ENCODE results near the gene RNPEPL1.

The RNPEPL1 gene

DNA sequence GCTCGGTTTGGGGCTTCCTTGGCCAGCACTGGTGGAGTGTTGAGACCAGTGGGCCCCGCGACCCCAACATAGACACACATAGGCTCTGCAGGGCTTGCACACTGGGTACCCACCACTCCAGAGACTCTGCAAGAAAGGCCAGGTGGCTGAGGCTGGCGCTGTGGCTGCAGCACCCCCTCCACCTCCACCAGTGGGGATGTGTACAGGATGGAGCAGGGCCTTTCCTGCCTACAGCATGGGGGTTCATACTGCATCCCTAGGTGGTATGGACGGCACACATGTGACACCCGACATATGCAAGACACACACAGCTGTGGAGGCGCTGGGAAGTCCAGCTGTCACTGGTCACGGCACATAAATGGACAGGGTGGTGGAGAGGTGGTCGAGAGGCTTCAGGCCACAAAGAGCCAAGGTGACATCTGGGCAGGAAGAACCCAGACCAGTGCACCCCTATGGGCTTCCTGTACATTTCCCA lies 1.3 kb downstream of the RNPEPL1 start:
- Histone ChIP-seq H3K4me1 (ENCODE audit: control insufficient read depth, insufficient read depth, low read length) (peaks cover 9% of the 10 kb centered on the region), H3K9ac (ENCODE audit: low read depth, low read length) (no peak overlapping the region), H3K27me3 (ENCODE audit: control insufficient read depth, insufficient read depth, low read length) (peaks cover 28% of the 10 kb centered on the region), H3K36me3 (ENCODE audit: control insufficient read depth, insufficient read depth, low read length) (no peaks in the 10 kb centered on the region), H3K4me3 (ENCODE audit: low read depth, low read length) (peak overlapping the region; percentile 46), H3K9me3 (ENCODE audit: control insufficient read depth, insufficient read depth, low read length) (no peaks in the 10 kb centered on the region)

DNA sequence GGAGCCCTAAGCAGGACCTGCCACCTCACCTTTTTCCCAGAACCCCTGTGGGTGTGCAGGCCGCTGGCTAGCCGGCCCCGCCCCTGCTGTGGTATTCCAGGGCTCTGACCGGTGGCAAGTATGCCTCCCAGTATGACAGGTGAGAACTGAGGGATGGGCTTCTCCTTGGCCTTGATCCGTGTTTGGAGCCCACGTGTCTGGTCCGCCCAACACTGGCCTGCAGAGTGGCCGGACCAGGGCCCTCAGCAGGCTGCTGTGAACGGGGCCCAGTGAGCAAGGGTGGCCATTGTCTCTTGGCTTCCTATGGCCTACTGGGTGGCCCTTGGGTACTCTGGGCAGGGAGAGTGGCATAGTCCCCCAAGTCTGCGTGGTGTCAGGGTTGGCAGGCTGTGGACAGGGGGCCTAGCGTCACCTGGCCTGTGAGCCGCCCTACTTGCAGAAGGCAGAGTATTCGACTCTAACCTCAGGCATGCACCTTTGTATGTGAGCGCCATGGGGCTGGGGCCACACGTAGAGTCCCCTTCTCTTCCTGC lies 1.8 kb downstream of the RNPEPL1 start:
- Histone ChIP-seq H3K4me3 (ENCODE audit: low read depth, low read length) (no peak overlapping the region), H3K9ac (ENCODE audit: low read depth, low read length) (no peak overlapping the region)

DNA sequence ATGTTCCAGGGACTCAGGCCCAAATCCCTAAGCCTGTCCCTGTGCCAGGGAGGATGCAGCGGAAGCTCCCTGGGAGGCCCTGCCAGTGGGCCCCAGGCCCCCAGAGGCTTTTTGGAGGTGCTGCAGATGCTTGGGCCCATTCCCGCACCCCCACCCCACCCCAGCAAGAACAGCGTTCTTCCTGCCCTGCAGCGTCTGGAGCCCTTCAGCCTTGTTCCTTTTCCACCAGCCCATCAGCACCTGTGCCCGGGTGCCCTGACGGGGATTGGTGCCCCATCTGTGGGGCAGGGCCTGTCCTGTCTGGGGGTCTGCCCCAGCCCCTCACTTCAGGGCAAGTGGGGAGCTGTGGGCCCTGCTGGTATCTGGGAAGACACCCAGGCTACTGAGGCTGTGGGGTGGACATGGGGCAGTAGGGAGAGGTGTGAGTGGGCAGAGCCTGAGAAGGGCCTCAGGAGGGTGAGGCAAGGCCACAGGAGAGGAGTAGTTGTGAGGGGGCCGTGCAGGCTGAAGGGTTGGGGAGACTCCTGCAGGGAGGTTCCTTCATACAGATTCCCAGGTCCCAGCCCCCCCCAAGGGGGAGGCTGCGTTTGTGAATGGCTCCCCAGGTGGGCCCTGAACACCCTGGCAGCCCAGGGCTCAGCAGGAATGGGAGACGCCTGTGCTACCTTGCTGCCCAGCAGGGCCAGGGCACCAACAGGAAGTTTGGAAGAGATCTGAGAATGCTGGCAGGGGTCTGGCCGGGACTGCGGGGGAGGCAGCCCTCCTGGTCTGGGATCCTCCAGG lies 2.4 kb downstream of the RNPEPL1 start:
- Histone ChIP-seq H3K4me3 (ENCODE audit: low read depth, low read length) (no peak overlapping the region), H3K36me3 (ENCODE audit: control insufficient read depth, insufficient read depth, low read length) (no peaks in the 10 kb centered on the region), H3K9me3 (ENCODE audit: control insufficient read depth, insufficient read depth, low read length) (no peaks in the 10 kb centered on the region), H3K27me3 (ENCODE audit: control insufficient read depth, insufficient read depth, low read length) (peaks cover 28% of the 10 kb centered on the region), H3K9ac (ENCODE audit: low read depth, low read length) (no peak overlapping the region), H3K4me1 (ENCODE audit: control insufficient read depth, insufficient read depth, low read length) (peaks cover 9% of the 10 kb centered on the region)

More for the DNA sequence above, 1.8 kb downstream of the RNPEPL1 start:
- Histone ChIP-seq H3K36me3 (ENCODE audit: control insufficient read depth, insufficient read depth, low read length) (no peaks in the 10 kb centered on the region), H3K27me3 (ENCODE audit: control insufficient read depth, insufficient read depth, low read length) (peaks cover 28% of the 10 kb centered on the region), H3K4me1 (ENCODE audit: control insufficient read depth, insufficient read depth, low read length) (peaks cover 9% of the 10 kb centered on the region), H3K9me3 (ENCODE audit: control insufficient read depth, insufficient read depth, low read length) (no peaks in the 10 kb centered on the region)

DNA sequence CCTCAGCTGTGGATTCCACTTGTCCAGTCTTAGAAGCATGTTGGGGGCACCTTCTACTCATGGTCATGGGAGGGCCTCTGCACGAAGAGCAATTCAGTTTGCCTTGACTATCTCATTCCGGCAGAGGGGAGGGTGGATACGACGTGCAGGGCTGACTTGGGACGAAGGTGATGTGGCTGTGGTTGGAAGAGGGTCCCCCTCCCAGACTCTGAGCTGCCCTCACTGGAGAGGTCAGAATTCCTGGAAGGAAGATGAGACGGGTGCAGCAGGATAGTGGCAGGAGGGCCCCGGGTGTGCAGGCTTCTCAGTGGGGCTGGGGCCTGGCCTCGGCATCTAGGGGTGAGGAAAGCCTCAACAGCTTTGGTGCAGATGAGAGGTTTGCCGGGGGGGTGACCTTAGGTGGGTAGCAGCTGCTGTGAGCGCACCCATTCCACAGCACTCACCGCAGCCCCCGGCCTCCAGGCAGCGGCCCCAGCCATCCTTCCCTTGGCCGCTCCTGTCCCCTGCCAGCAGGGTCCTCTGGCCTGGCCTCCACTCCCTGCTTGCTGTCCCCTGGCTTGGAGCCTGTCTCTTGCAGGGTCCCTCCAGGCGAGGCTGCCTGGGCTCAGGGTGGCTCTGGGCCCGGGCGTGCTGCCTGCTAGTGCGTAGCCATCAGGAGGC lies 3.2 kb downstream of the RNPEPL1 start:
- Histone ChIP-seq H3K9ac (ENCODE audit: low read depth, low read length) (no peak overlapping the region), H3K4me3 (ENCODE audit: low read depth, low read length) (no peak overlapping the region), H3K36me3 (ENCODE audit: control insufficient read depth, insufficient read depth, low read length) (no peaks in the 10 kb centered on the region), H3K27me3 (ENCODE audit: control insufficient read depth, insufficient read depth, low read length) (peaks cover 28% of the 10 kb centered on the region), H3K4me1 (ENCODE audit: control insufficient read depth, insufficient read depth, low read length) (peaks cover 6% of the 10 kb centered on the region), H3K9me3 (ENCODE audit: control insufficient read depth, insufficient read depth, low read length) (no peaks in the 10 kb centered on the region)

DNA sequence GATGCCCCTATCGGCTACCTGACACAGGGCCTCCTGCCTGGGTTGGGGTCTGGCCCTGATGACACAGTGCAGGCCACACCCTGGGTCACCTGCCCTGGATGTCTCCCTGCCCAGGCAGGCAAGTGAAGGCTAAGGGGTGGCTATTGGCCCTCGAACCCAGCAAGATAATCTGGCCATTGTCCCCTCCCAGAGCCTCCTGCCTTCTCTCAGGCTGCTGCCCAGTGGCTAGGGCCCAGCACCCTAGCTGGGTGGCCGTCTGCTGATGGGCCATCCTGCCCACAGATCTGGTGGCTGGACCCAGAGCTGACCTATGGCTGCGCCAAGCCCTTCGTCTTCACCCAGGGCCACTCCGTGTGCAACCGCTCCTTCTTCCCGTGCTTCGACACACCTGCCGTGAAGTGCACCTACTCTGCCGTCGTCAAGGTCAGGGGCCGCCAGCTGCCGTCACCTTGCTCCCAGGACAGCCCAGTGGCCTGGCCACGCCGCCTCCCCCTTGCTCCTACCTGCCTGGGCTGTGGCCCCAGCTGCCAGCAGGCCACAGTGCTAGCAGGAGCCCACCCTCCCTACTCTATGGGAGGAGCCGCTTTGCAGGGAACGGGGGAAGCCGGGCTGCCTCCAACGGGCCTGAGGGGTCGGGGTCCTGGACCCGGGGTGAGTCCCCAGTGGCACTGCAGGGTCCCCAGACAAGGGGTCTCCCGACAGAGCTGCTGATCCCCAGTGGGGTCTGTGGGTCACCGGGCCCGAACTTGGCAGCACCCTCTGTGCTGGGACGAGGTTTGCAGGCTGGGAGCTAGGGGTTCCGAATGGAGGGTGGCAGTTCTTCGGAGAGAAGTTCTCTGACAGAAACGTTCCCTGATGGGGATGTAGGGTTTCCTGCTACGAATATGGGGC lies 4.1 kb downstream of the RNPEPL1 start:
- Histone ChIP-seq H3K4me3 (ENCODE audit: low read depth, low read length) (no peak overlapping the region), H3K36me3 (ENCODE audit: control insufficient read depth, insufficient read depth, low read length) (no peaks in the 10 kb centered on the region), H3K9ac (ENCODE audit: low read depth, low read length) (no peak overlapping the region), H3K9me3 (ENCODE audit: control insufficient read depth, insufficient read depth, low read length) (no peaks in the 10 kb centered on the region), H3K27me3 (ENCODE audit: control insufficient read depth, insufficient read depth, low read length) (peaks cover 20% of the 10 kb centered on the region), H3K4me1 (ENCODE audit: control insufficient read depth, insufficient read depth, low read length) (peaks cover 3% of the 10 kb centered on the region)

DNA sequence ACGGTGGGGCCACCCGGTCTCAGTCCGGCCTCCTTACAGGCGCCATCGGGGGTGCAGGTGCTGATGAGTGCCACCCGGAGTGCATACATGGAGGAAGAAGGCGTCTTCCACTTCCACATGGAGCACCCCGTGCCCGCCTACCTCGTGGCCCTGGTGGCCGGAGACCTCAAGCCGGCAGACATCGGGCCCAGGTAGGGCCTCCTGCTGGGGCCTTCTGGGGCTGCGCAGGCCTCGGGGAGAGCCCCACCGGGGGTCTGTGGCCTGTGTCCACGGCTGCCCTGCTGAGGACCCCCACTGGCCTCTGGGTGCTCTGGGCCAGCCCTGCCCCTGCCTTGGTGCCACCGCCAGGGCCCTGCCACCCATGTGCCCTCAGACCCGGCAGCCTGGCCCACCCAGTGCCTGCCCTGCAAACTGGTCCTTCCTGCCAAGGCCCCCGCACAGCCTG lies 4.8 kb downstream of the RNPEPL1 start:
- peaks cover 14% of the 10 kb centered on the region for H3K27me3 ChIP-seq (ENCODE audit: control insufficient read depth, insufficient read depth, low read length)
- H3K36me3 ChIP-seq (ENCODE audit: control insufficient read depth, insufficient read depth, low read length): no peaks in the 10 kb centered on the region
- no peak overlapping the region for H3K4me3 ChIP-seq (ENCODE audit: low read depth, low read length)
- H3K9me3 ChIP-seq (ENCODE audit: control insufficient read depth, insufficient read depth, low read length): no peaks in the 10 kb centered on the region
- H3K9ac ChIP-seq (ENCODE audit: low read depth, low read length): no peak overlapping the region
- no peaks in the 10 kb centered on the region for H3K4me1 ChIP-seq (ENCODE audit: control insufficient read depth, insufficient read depth, low read length)

DNA sequence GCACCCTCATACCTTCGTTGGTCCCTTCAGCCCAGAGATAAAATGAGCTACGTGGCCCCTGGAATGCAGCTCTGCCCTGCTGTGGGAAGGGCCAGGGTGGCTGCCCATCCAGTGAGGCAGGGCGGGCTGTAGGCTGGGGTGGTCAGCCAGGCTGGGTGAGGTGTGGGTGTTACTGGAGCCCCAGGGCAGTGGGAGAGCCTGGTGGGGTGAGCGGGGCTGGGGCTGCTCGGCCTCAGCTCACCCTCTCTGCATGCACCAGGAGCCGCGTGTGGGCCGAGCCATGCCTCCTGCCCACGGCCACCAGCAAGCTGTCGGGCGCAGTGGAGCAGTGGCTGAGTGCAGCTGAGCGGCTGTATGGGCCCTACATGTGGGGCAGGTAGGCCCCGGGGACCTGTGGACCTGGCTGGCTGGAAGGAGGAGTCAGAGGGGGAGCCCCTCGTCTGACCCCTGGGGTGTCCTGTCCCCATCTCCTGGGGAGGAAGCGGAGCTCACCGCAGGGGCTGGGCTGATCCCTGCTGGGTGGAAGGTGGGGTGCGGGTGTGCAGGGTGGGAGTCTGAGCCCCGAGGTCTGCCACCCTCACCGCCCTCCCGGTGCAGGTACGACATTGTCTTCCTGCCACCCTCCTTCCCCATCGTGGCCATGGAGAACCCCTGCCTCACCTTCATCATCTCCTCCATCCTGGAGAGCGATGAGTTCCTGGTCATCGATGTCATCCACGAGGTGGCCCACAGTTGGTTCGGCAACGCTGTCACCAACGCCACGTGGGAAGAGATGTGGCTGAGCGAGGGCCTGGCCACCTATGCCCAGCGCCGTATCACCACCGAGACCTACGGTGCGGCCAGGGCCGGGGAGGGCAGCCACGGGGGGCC lies 5.5 kb downstream of the RNPEPL1 start:
- no peaks in the 10 kb centered on the region for H3K9me3 ChIP-seq (ENCODE audit: control insufficient read depth, insufficient read depth, low read length)
- no peak overlapping the region for H3K4me3 ChIP-seq (ENCODE audit: low read depth, low read length)
- H3K4me1 ChIP-seq (ENCODE audit: control insufficient read depth, insufficient read depth, low read length): no peaks in the 10 kb centered on the region
- H3K27me3 ChIP-seq (ENCODE audit: control insufficient read depth, insufficient read depth, low read length): peaks cover 14% of the 10 kb centered on the region
- H3K9ac ChIP-seq (ENCODE audit: low read depth, low read length): no peak overlapping the region
- no peaks in the 10 kb centered on the region for H3K36me3 ChIP-seq (ENCODE audit: control insufficient read depth, insufficient read depth, low read length)

DNA sequence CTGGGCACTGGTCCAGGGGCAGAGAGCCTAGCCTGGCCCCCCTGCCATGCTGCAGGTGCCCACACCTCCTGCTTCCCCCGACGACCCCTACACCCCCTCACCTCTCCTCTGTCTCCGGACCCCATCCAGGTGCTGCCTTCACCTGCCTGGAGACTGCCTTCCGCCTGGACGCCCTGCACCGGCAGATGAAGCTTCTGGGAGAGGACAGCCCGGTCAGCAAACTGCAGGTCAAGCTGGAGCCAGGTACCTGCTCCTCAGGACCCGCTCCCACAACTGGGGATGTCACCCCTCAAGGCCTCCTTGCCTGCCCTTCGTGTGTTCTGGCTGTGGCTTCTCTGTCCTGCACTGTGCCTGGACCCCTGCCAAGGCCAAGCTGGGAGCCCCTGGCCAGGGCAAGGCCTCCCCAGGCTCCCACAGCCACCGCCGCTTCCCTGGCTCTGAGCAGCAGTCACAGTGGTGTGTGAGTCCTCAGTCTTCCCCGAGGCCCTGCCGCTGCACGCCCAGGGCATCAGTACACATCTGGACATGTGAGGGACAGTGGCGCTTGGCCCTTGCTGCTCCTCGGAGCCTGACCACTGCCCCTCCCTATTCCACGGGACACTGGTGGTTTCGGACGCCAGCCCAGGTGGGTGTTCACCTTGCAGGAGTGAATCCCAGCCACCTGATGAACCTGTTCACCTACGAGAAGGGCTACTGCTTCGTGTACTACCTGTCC lies 6.3 kb downstream of the RNPEPL1 start:
- Histone ChIP-seq H3K9ac (ENCODE audit: low read depth, low read length) (no peak overlapping the region), H3K9me3 (ENCODE audit: control insufficient read depth, insufficient read depth, low read length) (no peaks in the 10 kb centered on the region), H3K27me3 (ENCODE audit: control insufficient read depth, insufficient read depth, low read length) (peaks cover 9% of the 10 kb centered on the region), H3K36me3 (ENCODE audit: control insufficient read depth, insufficient read depth, low read length) (no peaks in the 10 kb centered on the region), H3K4me1 (ENCODE audit: control insufficient read depth, insufficient read depth, low read length) (no peaks in the 10 kb centered on the region), H3K4me3 (ENCODE audit: low read depth, low read length) (no peak overlapping the region)

DNA sequence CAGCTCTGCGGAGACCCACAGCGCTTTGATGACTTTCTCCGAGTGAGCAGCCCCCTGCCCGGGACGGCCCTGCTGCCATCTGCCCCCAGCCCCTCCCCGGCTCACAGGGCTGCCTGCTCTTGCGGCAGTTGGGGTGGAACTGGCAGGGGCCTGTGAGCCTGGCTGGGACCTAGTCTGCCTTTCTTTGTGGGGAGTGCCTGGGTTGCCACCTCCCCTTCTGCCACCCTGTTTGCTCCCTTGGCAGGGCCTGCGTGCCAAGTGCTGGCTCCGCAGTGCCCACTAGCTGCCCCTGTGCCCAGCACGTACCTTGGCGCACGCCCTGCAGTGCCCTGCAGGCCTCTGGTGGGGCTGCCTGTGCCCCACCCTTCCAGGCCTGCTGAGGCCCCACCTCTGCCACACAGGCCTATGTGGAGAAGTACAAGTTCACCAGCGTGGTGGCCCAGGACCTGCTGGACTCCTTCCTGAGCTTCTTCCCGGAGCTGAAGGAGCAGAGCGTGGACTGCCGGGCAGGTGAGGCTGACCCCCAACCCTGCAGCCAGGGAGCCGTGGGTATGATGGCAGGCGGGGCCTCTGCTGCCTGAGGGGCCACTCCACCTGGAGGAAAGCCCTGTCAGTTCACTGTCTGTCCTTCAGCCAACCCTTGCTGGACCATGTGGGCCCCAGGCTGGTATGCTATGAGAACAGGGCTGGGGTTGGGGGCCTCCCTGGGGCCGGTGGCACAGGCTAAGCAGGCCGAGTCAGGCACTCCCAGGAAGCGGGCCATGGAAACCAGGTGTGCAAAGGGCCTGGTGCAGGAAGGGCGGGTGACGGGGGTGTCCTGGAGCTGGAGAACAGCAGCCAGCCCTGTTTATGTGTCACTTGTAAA lies 7.0 kb downstream of the RNPEPL1 start:
- H3K36me3 ChIP-seq (ENCODE audit: control insufficient read depth, insufficient read depth, low read length): no peaks in the 10 kb centered on the region
- H3K27me3 ChIP-seq (ENCODE audit: control insufficient read depth, insufficient read depth, low read length): peaks cover under 1% of the 10 kb centered on the region
- no peaks in the 10 kb centered on the region for H3K4me1 ChIP-seq (ENCODE audit: control insufficient read depth, insufficient read depth, low read length)
- no peaks in the 10 kb centered on the region for H3K9me3 ChIP-seq (ENCODE audit: control insufficient read depth, insufficient read depth, low read length)
- no peak overlapping the region for H3K9ac ChIP-seq (ENCODE audit: low read depth, low read length)
- H3K4me3 ChIP-seq (ENCODE audit: low read depth, low read length): no peak overlapping the region

DNA sequence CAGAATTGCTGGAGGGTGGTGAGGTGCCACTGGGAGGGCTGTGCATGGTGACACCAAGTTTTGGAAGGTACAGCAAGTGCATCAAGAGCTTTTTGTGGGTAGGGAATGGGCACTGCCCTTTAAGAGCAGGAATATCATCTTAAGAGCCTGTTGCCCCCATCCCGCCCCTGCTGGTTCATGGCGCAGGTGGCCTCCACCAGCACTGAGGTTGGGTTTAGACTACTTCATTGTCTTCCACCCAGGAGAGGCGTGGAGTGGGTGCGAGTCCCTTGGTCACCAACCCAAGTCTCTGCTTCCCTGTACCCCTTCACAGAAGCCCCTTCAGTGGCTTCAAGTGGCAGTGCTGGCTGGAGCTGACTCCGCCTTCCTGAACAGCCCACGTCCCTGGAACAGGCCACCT lies 7.8 kb downstream of the RNPEPL1 start:
- Histone ChIP-seq H3K4me1 (ENCODE audit: control insufficient read depth, insufficient read depth, low read length) (no peaks in the 10 kb centered on the region), H3K27me3 (ENCODE audit: control insufficient read depth, insufficient read depth, low read length) (no peaks in the 10 kb centered on the region), H3K36me3 (ENCODE audit: control insufficient read depth, insufficient read depth, low read length) (no peaks in the 10 kb centered on the region), H3K9ac (ENCODE audit: low read depth, low read length) (no peak overlapping the region), H3K4me3 (ENCODE audit: low read depth, low read length) (no peak overlapping the region), H3K9me3 (ENCODE audit: control insufficient read depth, insufficient read depth, low read length) (no peaks in the 10 kb centered on the region)
